PC-9 (cell line): ENCODE data around the gene OFD1. TPM values are rescaled to one million over a fixed set of nuclear protein-coding genes. Genes with fewer than 3 reads are reported as not detected.

Experiments
- BruUV-seq: library from RNA; stranded (reverse); fragments of 400-500 nt; replicated peaks from 2 replicates; lab custom pipeline; 2021; lab: Mats Ljungman, UMichigan
- CTCF ChIA-PET: fragments of 300-600 bp; sonication (Branson Sonifier 250); formaldehyde crosslinking; loops from one replicate; lab custom pipeline; 2022; ENCODE audit warnings: antibody characterized with exemption; lab: Charles Lee
- POLR2A ChIA-PET: fragments of 300-600 bp; sonication (Branson Sonifier 250); formaldehyde crosslinking; loops from one replicate; lab custom pipeline; 2022; ENCODE audit warnings: antibody characterized with exemption; ENCODE audit not compliant: unreplicated experiment; lab: Charles Lee
- DNase-seq, 2 experiments: peaks; one replicate each; pipeline versions ENCODE4 v3.0.0 to v3.0.0-alpha.2; 2015 to 2022; ENCODE audit warnings: mixed read lengths in 1 of 2
- H2AFZ ChIP-seq: fragments of 200-600 bp; sonication (generic); 2 replicates; pipeline ENCODE4 v1.8.1; 2017; ENCODE audit warnings: antibody characterized with exemption
- H3F3A ChIP-seq: fragments of 200-600 bp; sonication (generic); 2 replicates; pipeline ENCODE4 v1.8.1; 2017; ENCODE audit warnings: antibody characterized with exemption, mild to moderate bottlenecking, low read depth; ENCODE audit not compliant: insufficient read depth
- H3K27ac ChIP-seq: fragments of 200-600 bp; sonication (generic); 2 replicates; pipeline ENCODE4 v1.6.1; 2016; ENCODE audit warnings: mixed run types
- H3K27me3 ChIP-seq: fragments of 200-600 bp; sonication (generic); 2 replicates; pipeline ENCODE4 v1.6.1; 2016; ENCODE audit warnings: low read depth, mixed run types; ENCODE audit not compliant: insufficient read depth
- H3K36me3 ChIP-seq: fragments of 200-600 bp; sonication (generic); 2 replicates; pipeline ENCODE4 v1.6.1; 2016; ENCODE audit warnings: low read depth, mixed run types
- H3K4me1 ChIP-seq: fragments of 200-600 bp; sonication (generic); replicated peaks from 2 replicates; pipeline ENCODE4 v1.6.1; 2016; ENCODE audit warnings: mixed run types; ENCODE audit not compliant: insufficient read depth
- H3K4me2 ChIP-seq: fragments of 200-600 bp; sonication (generic); 2 replicates; pipeline ENCODE4 v1.6.1; 2017; ENCODE audit warnings: mixed run types
- H3K4me3 ChIP-seq: fragments of 200-600 bp; sonication (generic); 2 replicates; pipeline ENCODE4 v1.6.1; 2016; ENCODE audit warnings: mixed run types
- H3K79me2 ChIP-seq: fragments of 200-600 bp; sonication (generic); 2 replicates; pipeline ENCODE4 v1.6.1; 2017; ENCODE audit warnings: low read depth, mixed run types
- H3K9me2 ChIP-seq: fragments of 200-600 bp; sonication (generic); 2 replicates; pipeline ENCODE4 v1.8.1; 2017; ENCODE audit warnings: mild to moderate bottlenecking; ENCODE audit not compliant: insufficient read depth
- H3K9me3 ChIP-seq: fragments of 200-600 bp; sonication (generic); 2 replicates; pipeline ENCODE4 v1.8.1; 2016; ENCODE audit warnings: low read depth; ENCODE audit not compliant: insufficient read depth
- H4K20me1 ChIP-seq: fragments of 200-600 bp; sonication (generic); 2 replicates; pipeline ENCODE4 v1.8.1; 2017; ENCODE audit not compliant: insufficient read depth
- CTCF ChIP-seq: fragments of 200-600 bp; sonication (generic); conservative IDR thresholded peaks from 2 replicates; pipeline ENCODE4 v1.6.1; 2017; ENCODE audit warnings: mixed run types, antibody characterized with exemption, mild to moderate bottlenecking, moderate library complexity
- EZH2 ChIP-seq: fragments of 200-600 bp; sonication (generic); IDR thresholded peaks from 2 replicates; pipeline ENCODE4 v1.8.0; 2017; ENCODE audit warnings: antibody characterized with exemption, low read depth
- intact Hi-C: fragments of 100-400 bp; cut with micrococcal nuclease; formaldehyde crosslinking; loops from one replicate; pipeline ENCODE4 v1.10.0; 2022; ENCODE audit not compliant: unreplicated experiment
- total RNA-seq: library from RNA; stranded (reverse); gene quantifications from 2 replicates; pipeline ENCODE4 v1.2.3, GENCODE V29; 2021

OFD1 gene
- total RNA-seq, 1 experiment from 2014 or later, result 31.6 TPM

GRCh38 chrX:13703589-13703988, 31.0 kb upstream of the OFD1 start:
- ChIA-PET CTCF (no interaction called here), POLR2A (no interaction called here)
- H3K9me3 ChIP-seq, result no peaks in the 10 kb centered on the region
- BruUV-seq, result no TSS peak
- H3K4me3 ChIP-seq, result no peak overlapping the region
- H3K27ac ChIP-seq, result no peak overlapping the region
- H3K4me1 ChIP-seq, result peaks cover 4% of the 10 kb centered on the region
- peaks cover 63% of the 10 kb centered on the region for H3K79me2 ChIP-seq
- TF ChIP-seq EZH2, result no peak
- H3K27me3 ChIP-seq, result no peaks in the 10 kb centered on the region
- intact Hi-C loops, result no loop called here
- 0 out of 2 replicates have a peak, but pooled peaks cover 2% of the 10 kb centered on the region for H3F3A ChIP-seq
- no peak for DNase-seq
- H4K20me1 ChIP-seq, result no peaks in the 10 kb centered on the region; the same call in 1 of the 2 replicates
- no peak overlapping the region for H2AFZ ChIP-seq
- no peaks in the 10 kb centered on the region for H3K36me3 ChIP-seq
- H3K9me2 ChIP-seq, result no peaks in the 10 kb centered on the region
- no peak overlapping the region for H3K4me2 ChIP-seq

GRCh38 chrX:13711141-13711540, 23.4 kb upstream of the OFD1 start:
- no peaks in the 10 kb centered on the region for H3K27me3 ChIP-seq
- CTCF ChIA-PET, result no interaction called here

GRCh38 chrX:13716455-13716854, 18.1 kb upstream of the OFD1 start:
- no peak overlapping the region for H3K27ac ChIP-seq
- no peak overlapping the region for H2AFZ ChIP-seq
- peaks cover 5% of the 10 kb centered on the region for H3K4me1 ChIP-seq
- ChIA-PET CTCF (no interaction called here), POLR2A (no interaction called here)
- H3K9me3 ChIP-seq, result no peaks in the 10 kb centered on the region
- no peaks in the 10 kb centered on the region; the same call in 1 of the 2 replicates for H3F3A ChIP-seq
- H3K27me3 ChIP-seq, result no peaks in the 10 kb centered on the region
- DNase-seq, result no peak
- no TSS peak for BruUV-seq
- no peak overlapping the region for H3K4me2 ChIP-seq
- H3K79me2 ChIP-seq, result peaks cover 20% of the 10 kb centered on the region
- TF ChIP-seq EZH2 (no peak), CTCF (no peak)
- intact Hi-C loops, result no loop called here
- no peaks in the 10 kb centered on the region for H3K9me2 ChIP-seq
- H4K20me1 ChIP-seq, result no peaks in the 10 kb centered on the region
- peaks cover 4% of the 10 kb centered on the region; the same call in 1 of the 2 replicates for H3K36me3 ChIP-seq
- H3K4me3 ChIP-seq, result no peak overlapping the region

More at GRCh38 chrX:13711141-13711540, 23.4 kb upstream of the OFD1 start:
- Histone ChIP-seq H3K4me2 (no peak overlapping the region), H3K4me3 (no peak overlapping the region), H3K27ac (no peak overlapping the region), H2AFZ (no peak overlapping the region), H3F3A (no peaks in the 10 kb centered on the region; the same call in 1 of the 2 replicates), H3K9me2 (no peaks in the 10 kb centered on the region), H4K20me1 (no peaks in the 10 kb centered on the region), H3K79me2 (0 out of 2 replicates have a peak, but pooled peaks cover 4% of the 10 kb centered on the region), H3K4me1 (no peaks in the 10 kb centered on the region), H3K36me3 (peaks cover 4% of the 10 kb centered on the region; the same call in 1 of the 2 replicates), H3K9me3 (no peaks in the 10 kb centered on the region)
- POLR2A ChIA-PET, result no interaction called here
- intact Hi-C loops, result no loop called here
- no TSS peak for BruUV-seq
- DNase-seq, result no peak
- TF ChIP-seq CTCF, result no peak
- TF ChIP-seq EZH2, result no peak

- POLR2A ChIA-PET, result no interaction called here
Observed at GRCh38 chrX:13716905-13717304, 17.6 kb upstream of the OFD1 start.

More at GRCh38 chrX:13716905-13717304, 17.6 kb upstream of the OFD1 start:
- DNase-seq, result no peak
- Histone ChIP-seq H3K27me3 (no peaks in the 10 kb centered on the region), H4K20me1 (no peaks in the 10 kb centered on the region), H3K4me3 (no peak overlapping the region), H3K27ac (no peak overlapping the region), H3F3A (no peaks in the 10 kb centered on the region; the same call in 1 of the 2 replicates), H3K4me1 (peaks cover 10% of the 10 kb centered on the region), H3K79me2 (peaks cover 21% of the 10 kb centered on the region), H3K4me2 (no peak overlapping the region), H3K36me3 (peaks cover 4% of the 10 kb centered on the region; the same call in 1 of the 2 replicates), H2AFZ (no peak overlapping the region), H3K9me3 (no peaks in the 10 kb centered on the region), H3K9me2 (no peaks in the 10 kb centered on the region)
- BruUV-seq, result no TSS peak
- CTCF ChIA-PET, result no interaction called here
- TF ChIP-seq CTCF, result no peak
- TF ChIP-seq EZH2, result no peak
- intact Hi-C loops, result no loop called here
